Measurements from ENCODE around the gene ZBED4. TPM values are rescaled to one million over a fixed set of nuclear protein-coding genes. Genes with fewer than 3 reads are reported as not detected.

Gene ZBED4
- total and polyA plus RNA-seq, 4 donors = 2.1 to 10.3 (median 4.8) TPM

DNA sequence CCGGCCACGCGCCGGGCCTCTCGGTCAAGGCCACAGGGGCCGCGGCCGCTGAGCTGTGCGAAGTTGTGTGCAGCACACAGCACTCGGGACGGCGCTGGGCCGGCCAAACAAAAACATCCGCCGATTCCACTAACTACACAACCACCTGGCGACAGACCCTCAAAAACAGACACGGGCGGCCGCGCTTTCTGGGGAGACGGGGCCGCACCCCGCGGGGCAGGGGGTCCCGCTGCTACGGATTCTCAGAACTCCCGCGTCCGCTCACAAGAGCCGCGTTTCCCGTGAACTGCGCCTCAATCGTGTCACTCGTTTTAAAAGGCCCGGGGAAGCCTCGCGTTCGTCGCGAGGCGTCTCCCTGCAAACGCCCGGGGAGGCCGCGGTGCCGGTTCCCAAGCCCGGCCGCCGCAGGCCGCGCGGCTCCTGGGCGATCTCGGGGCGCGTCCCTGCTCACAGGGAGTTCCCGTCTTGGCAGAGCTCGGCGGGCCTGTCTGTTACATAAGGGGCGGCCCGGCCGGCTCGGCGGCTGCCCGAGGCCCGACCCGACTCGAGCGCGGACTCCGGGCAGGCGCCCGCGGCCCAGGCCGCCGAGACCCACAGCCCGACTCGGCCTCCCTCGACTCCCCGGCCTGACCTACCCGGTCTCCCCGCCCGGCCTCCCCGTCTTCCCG, 26.9 kb upstream of the ZBED4 start:
- DNase-seq (ENCODE audit: low spot score) = peak; percentile 63
- peak overlapping the region in 1 of 2 donors; percentile 68 for H3K9ac ChIP-seq (ENCODE audit: low read depth in 1 of 2, low read length in 2 of 2)
- no peaks in the 10 kb centered on the region for H3K27me3 ChIP-seq (ENCODE audit: control insufficient read depth in 4 of 4, insufficient read depth in 4 of 4, low read length in 3 of 4)
- peaks cover 10 to 14% (median 12%) of the 10 kb centered on the region in 4 donors for H3K36me3 ChIP-seq (ENCODE audit: control insufficient read depth in 4 of 4, insufficient read depth in 3 of 4, low read depth in 1 of 4, low read length in 3 of 4)
- under 1% methylated on average over 86 of the region's 86 CpGs for WGBS
- peaks cover 14 to 30% (median 21%) of the 10 kb centered on the region in 4 donors for H3K4me1 ChIP-seq (ENCODE audit: control insufficient read depth in 4 of 4, insufficient read depth in 4 of 4, low read length in 3 of 4)
- peaks cover 0 to 6% (median 3%) of the 10 kb centered on the region in 4 donors for H3K9me3 ChIP-seq (ENCODE audit: control insufficient read depth in 4 of 4, low read length in 3 of 4)
- TF ChIP-seq HNF4A (conservative IDR thresholded peaks at IDR 0.05) (no peak), REST (IDR thresholded peaks at IDR 0.05) (no peak), TAF1 (conservative IDR thresholded peaks at IDR 0.05) (no peak), GABPA (IDR thresholded peaks at IDR 0.05 in 1 of 2, conservative IDR thresholded peaks at IDR 0.05 in 1 of 2) (no peak)
- H3K27ac ChIP-seq (ENCODE audit: low read depth in 1 of 2, low read length in 2 of 2) = peak overlapping the region; percentile 66 to 71
- H3K4me3 ChIP-seq (ENCODE audit: low read depth in 1 of 3, low read length in 3 of 3) = peak overlapping the region; percentile 79 to 97 (median 79)

- Histone ChIP-seq H3K36me3 (ENCODE audit: control insufficient read depth in 4 of 4, insufficient read depth in 3 of 4, low read depth in 1 of 4, low read length in 3 of 4) (peaks cover 10 to 14% (median 12%) of the 10 kb centered on the region in 4 donors), H3K9me3 (ENCODE audit: control insufficient read depth in 4 of 4, low read length in 3 of 4) (peaks cover 0 to 7% (median 3%) of the 10 kb centered on the region in 4 donors), H3K4me3 (ENCODE audit: low read depth in 1 of 3, low read length in 3 of 3) (peak overlapping the region; percentile 79 to 97 (median 79)), H3K9ac (ENCODE audit: low read depth in 1 of 2, low read length in 2 of 2) (peak overlapping the region in 1 of 2 donors; percentile 68), H3K4me1 (ENCODE audit: control insufficient read depth in 4 of 4, insufficient read depth in 4 of 4, low read length in 3 of 4) (peaks cover 14 to 29% (median 20%) of the 10 kb centered on the region in 4 donors), H3K27me3 (ENCODE audit: control insufficient read depth in 4 of 4, insufficient read depth in 4 of 4, low read length in 3 of 4) (no peaks in the 10 kb centered on the region), H3K27ac (ENCODE audit: low read depth in 1 of 2, low read length in 2 of 2) (peak overlapping the region; percentile 66 to 71)
- under 1% methylated on average over 110 of the region's 110 CpGs for WGBS
- no peak for TF ChIP-seq REST (IDR thresholded peaks at IDR 0.05)
- no peak for TF ChIP-seq JUND (IDR thresholded peaks at IDR 0.05)
- no peak for TF ChIP-seq HNF4A (conservative IDR thresholded peaks at IDR 0.05)
- TF ChIP-seq, protein P1, sequence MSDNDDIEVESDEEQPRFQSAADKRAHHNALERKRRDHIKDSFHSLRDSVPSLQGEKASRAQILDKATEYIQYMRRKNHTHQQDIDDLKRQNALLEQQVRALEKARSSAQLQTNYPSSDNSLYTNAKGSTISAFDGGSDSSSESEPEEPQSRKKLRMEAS (IDR thresholded peaks at IDR 0.05) = no peak
- no peak for TF ChIP-seq CTCF (IDR thresholded peaks at IDR 0.05; ENCODE audit: low read depth, low read length, missing input control)
- DNase-seq (ENCODE audit: low spot score) = no peak
Observed at GRCh38 chr22:49827271-49827852, 26.3 kb upstream of the ZBED4 start.
